ENCODE measurements around the gene EPHA1.

GRCh38 chr7:143451122-143451521, 42.5 kb upstream of the EPHA1 start:
- no peak for TF ChIP-seq CTCF (conservative IDR thresholded peaks at IDR 0.05; ENCODE audit: low read depth in 2 of 2)
- no peak for TF ChIP-seq ZNF114 (CRISPR knock-in tag; IDR thresholded peaks at IDR 0.05)

All from GM23338 (cell line).